NCI-H1092 (cell line): ENCODE results near the gene HCAR3.
"Not testable (repeated sequence)": the region's sequence is repeated elsewhere in the genome, so short reads cannot be mapped to it uniquely, and the experiment has no call there.

Experiments used
- DNase-seq: peaks from one replicate; lab custom pipeline; 2025; lab: John Stamatoyannopoulos, UW

Gene HCAR3

GRCh38 chr12:122716658-122717057, at the start of gene HCAR3:
TSS of gene HCAR3 (minus strand) at chr12:122716811. CDS start at chr12:122716737, 74 bp downstream.
- DNase-seq: not testable (repeated sequence)

- DNase-seq: no peak
Observed at GRCh38 chr12:122757568-122757967, 41.0 kb upstream of the HCAR3 start.

- no peak for DNase-seq
Observed at GRCh38 chr12:122754790-122755189, 38.2 kb upstream of the HCAR3 start.

- no peak for DNase-seq
Observed at GRCh38 chr12:122753319-122753650, 36.7 kb upstream of the HCAR3 start.

- peak; percentile 96 for DNase-seq
Observed at GRCh38 chr12:122752464-122753318, 36.1 kb upstream of the HCAR3 start, which contains the start of gene DENR. TSS of gene DENR (plus strand) at chr12:122752824. CDS start at chr12:122753702, 878 bp downstream.

GRCh38 chr12:122750781-122751515, 34.3 kb upstream of the HCAR3 start:
- not testable (repeated sequence) for DNase-seq

- DNase-seq: no peak
Observed at GRCh38 chr12:122749569-122750332, 33.1 kb upstream of the HCAR3 start.

- no peak for DNase-seq
Observed at GRCh38 chr12:122747224-122748135, 30.9 kb upstream of the HCAR3 start.

- no peak for DNase-seq
Observed at GRCh38 chr12:122743895-122744525, 27.4 kb upstream of the HCAR3 start.

GRCh38 chr12:122740351-122740750, 23.7 kb upstream of the HCAR3 start:
- DNase-seq: no peak

GRCh38 chr12:122738571-122738970, 22.0 kb upstream of the HCAR3 start:
- DNase-seq: no peak

- no peak for DNase-seq
Observed at GRCh38 chr12:122732611-122733010, 16.0 kb upstream of the HCAR3 start.

- DNase-seq: no peak
Observed at GRCh38 chr12:122732170-122732569, 15.6 kb upstream of the HCAR3 start.

GRCh38 chr12:122730215-122731014, 13.8 kb upstream of the HCAR3 start, which contains the start of gene HCAR1:
TSS of gene HCAR1 (minus strand) at chr12:122730844. CDS start at chr12:122730339, 505 bp downstream.
- DNase-seq: no peak

- DNase-seq: no peak
Observed at GRCh38 chr12:122729583-122730214, 13.1 kb upstream of the HCAR3 start.

- no peak for DNase-seq
Observed at GRCh38 chr12:122726080-122726558, 9.5 kb upstream of the HCAR3 start.

GRCh38 chr12:122725452-122726079, 9.0 kb upstream of the HCAR3 start:
- DNase-seq: no peak

- no peak for DNase-seq
Observed at GRCh38 chr12:122724641-122725243, 8.1 kb upstream of the HCAR3 start.
